ENCODE measurements around the gene TGFBR3. TPM values are rescaled to one million over a fixed set of nuclear protein-coding genes. Genes with fewer than 3 reads are reported as not detected.

The TGFBR3 gene
- polyA plus RNA-seq, 5 donors, result 29.0 to 53.2 (median 48.1) TPM

DNA sequence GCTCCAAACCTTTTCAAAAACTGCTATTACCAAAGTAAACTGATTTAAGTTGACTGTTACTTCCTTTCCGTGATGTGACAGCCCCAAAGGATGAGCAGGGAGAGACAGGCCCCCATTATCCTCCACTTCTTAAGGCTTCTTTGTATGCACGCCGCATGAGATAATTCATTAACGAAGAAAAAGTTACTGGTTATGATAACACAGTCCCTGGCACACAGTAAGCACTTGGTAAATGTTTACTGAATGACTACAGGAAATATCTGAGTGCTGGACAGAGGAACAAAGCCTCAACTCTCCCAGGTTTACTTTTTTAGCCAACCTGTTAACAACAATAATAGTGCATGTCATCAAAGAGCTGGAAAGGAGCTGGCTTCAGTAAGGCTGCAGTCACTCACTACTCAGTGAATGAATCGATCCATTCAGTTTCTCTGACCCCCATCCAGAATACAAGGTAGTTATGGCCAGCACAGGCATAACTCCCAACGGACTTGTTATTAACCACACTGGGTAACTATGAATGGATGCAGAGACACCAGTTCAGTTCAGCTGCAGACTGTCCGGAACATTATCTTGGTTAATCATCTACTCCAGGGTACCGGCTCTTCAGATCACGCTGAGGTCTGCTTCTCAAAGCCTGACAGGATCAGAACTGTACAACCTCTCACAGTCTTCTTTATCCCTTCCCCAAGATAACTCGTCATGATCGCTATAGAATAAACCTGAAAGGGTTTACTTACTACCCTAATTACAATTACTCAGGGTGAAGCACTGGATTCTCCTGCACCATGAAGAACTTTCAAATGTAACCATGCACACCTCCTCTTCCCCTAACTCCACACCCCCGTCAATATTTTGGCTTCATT lies 58.3 kb downstream of the TGFBR3 start:
- DNase-seq, result no peak

DNA sequence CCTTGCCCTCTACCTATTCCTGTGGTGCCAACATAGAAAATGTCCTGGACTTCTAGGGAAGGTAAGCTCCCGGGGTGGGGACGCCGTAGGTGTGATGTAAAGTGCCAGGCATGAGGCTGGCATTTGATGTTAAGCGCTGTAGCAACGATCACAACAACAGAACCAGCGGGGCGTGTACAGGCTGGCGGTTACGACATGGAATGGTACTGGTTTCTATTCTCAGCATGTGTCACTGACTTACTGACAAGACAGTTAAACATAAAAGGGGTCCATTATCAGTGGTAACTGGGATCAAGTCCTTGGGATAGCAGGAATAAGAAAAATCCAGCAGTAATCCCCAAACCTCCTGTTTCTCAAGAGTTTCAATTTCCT lies 58.9 kb downstream of the TGFBR3 start:
- DNase-seq, result no peak

DNA sequence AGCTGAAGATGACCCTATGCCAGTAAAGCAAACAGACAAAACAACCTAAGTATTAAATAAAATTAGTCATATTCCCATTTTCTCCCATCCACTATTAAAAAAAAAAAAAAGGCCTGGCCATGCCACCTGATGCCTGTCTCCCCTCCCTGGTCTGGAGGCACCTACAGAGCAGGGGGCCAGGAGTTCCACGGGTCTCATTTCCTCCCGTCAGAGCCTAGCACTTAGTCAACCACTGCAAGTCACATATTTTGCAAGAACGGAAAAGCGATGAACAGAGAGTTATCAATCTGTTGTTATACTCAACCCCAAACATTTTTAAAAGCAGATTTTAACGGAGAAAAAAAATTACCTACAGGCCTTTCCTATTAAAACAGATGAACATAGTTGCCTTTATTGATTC lies 59.3 kb downstream of the TGFBR3 start:
- no peak for DNase-seq

DNA sequence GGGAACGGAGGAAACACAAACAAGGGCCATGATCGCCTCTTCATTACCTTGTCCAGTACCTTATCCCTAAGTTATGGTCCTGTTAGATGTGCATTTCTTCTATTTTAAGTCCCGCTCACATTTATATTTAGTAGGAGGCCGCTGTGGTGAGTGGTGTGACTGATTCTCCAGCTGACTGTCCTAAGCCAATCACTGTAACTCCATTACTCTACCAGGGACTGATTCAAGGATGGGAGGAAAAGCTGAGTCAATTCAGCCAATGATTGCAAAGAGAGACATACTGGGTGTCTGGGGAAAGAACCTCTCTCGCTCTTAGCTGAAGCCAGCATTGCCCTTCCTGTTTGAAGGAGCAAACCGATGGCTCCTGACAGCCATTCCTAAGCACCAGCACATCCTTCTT lies 59.7 kb downstream of the TGFBR3 start:
- no peak for DNase-seq

DNA sequence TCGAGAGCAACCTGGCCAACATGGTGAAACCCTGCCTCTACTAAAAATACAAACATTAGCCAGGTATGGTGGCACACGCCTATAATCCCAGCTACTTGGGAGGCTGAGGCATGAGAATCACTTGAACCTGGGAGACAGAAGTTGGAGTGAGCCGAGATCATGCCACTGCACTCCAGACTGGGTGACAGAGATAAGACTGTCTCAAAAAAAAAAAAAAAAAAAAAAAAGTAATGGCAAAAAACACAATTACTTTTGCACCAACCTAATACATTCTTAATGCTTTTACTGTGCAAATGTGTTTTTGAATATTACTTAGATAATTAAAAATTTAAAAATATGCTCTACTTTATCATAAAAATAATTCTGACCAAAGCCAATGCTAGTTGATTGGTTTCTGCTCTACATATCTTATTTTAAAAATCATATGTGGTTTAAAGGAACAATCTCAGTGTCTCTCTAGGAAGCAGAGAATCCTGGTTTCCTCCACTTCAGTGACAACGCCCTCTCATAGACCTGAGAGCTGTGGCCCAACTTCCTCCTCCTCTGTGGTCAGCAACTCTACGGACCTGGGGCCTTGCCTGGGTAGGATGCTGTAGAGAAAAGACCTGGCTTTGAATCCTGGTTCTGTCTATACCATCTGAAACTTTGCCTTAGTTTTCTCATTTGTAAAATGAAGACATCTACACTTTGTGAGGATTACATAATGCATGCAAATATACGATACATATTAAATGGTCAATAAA lies 64.7 kb downstream of the TGFBR3 start:
- no peak for DNase-seq

DNA sequence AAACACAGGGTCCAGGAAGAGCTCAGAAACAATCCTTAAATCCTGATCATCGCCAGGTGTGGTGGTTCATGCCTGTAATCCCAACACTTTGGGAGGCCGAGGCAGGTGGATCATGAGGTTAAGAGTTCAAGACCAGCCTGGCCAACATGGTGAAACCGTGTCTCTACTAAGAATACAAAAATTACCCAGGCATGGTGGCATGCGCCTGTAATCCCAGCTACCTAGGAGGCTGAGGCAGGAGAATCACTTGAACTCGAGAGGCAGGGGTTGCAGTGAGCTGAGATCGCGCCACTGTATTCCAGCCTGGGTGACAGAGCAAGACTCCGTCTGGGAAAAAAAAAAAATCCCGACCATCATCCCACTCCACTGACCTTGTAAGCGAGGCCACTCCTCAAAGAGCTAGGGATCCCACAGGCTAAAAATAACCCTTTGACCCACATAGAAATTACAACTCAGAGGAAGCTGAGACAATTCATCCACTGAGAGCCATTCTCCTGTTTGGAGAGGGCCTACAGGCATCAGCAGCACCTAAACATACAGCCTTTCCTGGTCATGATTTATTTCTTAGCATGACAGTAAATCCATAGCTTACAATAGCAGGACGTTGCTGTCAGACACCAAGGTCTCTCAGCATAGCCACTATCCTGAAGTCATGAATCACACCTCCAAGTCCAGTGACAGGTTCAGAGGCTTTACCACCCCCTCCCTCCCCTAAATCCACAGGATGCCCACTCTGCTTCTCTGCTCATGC lies 66.7 kb downstream of the TGFBR3 start:
- DNase-seq, result no peak

DNA sequence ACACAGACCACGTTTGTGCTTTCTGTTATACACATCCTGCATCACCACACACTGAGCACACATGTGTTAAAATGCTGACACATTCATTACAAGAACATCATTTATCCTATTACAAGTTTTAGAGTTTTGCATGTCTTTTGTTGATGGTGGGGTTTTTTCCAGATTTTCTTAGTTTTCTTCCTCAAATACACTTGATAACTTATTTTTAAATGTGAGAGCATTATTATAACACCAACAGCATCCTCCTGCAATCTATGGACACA lies 67.3 kb downstream of the TGFBR3 start:
- no peak for DNase-seq

DNA sequence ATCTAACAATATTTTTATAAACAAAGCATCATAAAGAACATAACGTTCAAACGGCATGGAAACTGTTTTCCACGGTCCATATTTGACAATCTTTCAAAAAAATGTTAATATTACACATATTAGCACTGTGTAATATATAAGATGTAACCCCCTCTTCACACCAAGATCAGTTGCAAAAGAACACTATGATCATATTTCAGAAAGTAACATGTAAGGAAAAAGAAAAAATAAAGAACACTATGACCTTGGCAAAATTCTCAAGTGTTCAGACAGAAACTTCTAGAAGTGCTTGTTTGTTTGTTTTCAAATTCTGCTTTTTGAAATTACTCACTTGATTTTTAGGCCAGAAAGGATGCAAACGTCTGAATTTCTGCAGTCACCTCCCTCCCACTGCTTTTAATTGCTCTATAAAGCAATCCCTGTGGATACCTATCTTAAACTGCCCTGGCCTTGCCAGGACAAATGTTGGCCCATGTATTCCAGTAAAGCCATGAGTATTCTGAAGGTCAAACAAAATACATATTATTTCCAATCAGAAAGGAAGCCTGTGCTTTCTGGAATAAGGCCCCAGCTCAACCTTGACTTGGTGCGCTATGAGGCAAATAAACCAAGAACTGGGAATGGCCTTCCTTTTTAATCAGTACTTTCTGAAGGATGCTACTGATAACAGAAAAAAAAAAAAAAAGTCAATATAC lies 68.6 kb downstream of the TGFBR3 start:
- DNase-seq, result no peak

DNA sequence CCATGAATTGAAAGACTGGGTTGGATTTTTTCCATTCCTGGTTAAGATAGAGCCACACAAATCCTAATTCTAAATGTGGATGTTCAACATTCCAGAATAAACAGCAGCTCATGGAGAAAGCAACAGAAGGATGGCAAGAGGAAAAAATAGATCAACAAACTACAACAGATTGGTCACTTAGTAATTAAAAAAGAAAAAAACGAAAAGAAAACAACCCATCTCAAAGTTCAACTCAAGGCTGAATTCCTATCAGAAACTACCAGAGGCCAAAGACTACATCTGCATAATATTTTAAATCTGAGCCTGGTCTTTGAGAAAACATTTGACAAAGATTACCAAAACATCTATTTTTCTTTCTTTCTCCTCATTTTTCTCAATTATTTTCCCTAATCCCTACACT lies 69.9 kb downstream of the TGFBR3 start:
- DNase-seq, result no peak

DNA sequence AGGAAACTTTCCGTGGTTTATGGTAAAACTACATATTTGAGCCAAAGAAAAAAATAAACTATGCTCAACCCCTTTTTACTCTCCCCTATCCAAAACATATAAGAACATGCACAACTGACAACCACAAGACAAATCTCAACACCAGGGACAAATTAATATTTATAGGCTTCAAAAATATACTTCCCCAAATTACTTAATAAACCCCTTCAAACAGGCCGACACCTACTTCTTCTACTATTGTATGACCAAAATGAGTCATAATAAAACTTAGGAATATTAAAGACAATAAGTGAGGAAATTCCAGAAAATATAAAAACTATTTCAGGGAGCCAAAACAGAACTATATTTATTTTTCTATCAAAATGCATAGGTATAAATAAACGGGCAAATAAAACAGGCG lies 71.5 kb downstream of the TGFBR3 start:
- no peak for DNase-seq

DNA sequence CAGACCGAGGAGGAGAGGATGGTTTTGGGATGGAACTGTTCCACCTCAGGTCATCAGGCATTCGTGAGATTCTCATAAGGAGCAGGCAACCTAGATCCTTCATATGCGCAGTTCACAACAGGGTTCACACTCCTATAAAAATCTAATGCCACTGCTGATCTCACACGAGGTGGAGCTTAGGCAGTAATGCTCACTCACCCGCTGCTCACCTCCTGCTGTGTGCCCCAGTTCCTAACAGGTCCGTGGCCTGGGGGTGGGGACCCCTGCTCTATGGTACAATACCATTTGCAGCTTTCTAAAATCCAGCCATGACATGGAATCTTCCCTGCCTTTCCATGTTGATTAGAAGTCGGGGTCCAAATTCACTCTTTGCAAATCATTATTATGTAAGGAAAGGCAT lies 72.1 kb downstream of the TGFBR3 start:
- no peak for DNase-seq

DNA sequence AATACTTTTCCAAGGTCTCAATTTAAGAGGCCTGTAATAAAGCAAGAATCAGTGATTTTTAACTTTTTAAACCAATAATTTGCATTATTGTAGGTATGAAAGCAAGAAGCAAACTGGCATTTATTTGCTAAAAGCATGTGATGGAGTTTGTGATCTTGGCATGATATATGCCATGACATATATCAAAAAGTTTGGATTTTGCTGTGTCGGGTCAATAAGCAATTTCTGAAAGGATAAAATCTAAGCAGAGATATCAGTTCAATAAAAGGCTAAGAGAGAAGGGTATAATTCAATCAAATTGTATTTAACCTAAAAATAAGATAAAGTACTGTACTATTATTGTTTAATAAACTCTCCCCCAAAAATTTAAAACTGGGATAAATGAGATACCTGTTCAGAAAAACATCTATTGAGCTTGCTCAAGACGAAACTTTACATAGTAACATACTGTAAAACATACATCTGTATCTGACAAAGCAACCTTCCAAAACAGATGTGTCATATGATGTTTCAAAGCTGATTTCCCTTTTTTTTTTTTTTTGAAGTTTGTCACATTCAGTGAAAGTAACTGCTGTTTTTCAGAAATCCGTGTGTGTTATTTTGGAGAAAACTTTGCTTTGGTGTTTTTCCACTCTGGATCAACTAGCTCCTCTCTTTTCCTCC lies 74.5 kb downstream of the TGFBR3 start:
- no peak for DNase-seq

DNA sequence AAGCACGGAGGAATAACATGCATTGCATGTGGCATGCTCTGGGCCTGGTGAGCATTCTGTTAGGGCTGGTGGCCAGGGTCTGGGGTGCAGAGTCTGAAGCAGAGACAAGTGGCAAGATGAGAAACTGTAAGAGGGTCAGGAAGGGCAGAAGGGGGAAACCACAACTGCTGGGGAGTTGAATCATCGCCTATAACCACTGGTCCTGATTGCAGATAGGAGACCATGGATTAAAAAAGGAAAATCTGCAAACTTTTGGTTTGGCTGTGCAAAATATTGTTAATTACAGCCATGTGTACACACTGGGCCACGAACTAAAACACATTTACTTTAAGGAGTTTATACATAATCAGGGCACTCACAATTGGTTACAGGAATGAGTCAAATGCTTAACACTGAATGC lies 76.6 kb downstream of the TGFBR3 start:
- DNase-seq, result no peak

DNA sequence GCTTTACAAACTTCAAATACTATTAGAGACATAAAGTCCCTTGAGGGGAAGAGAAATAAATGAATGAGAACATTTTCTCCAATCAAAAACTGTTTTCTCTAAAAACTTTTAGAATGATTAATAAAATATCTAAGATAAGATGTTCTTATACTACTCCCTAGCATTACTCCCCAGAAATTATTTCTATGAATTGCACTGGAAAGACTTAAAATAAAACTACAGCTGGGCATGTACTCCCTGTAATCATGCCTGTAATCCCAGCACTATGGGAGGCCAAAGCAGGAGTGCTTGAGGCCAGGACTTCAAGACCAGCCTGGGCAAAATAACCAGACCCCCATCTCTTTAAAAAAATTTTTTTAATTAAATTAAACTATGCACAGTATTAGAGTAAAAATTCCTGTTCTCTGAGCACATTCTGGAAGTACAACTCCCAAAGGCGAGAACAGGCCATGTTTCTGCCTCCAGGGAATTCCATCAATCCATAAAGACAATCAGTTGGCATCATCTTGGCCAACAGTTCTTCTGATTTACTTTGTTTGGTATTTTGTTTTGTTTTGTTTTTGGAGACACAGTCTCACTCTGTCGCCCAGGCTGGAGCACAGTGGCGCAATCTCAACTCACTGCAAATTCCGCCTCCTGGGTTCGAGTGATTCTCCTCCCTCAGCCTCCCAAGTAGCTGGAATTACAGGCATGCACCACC lies 77.9 kb downstream of the TGFBR3 start:
- DNase-seq, result no peak

DNA sequence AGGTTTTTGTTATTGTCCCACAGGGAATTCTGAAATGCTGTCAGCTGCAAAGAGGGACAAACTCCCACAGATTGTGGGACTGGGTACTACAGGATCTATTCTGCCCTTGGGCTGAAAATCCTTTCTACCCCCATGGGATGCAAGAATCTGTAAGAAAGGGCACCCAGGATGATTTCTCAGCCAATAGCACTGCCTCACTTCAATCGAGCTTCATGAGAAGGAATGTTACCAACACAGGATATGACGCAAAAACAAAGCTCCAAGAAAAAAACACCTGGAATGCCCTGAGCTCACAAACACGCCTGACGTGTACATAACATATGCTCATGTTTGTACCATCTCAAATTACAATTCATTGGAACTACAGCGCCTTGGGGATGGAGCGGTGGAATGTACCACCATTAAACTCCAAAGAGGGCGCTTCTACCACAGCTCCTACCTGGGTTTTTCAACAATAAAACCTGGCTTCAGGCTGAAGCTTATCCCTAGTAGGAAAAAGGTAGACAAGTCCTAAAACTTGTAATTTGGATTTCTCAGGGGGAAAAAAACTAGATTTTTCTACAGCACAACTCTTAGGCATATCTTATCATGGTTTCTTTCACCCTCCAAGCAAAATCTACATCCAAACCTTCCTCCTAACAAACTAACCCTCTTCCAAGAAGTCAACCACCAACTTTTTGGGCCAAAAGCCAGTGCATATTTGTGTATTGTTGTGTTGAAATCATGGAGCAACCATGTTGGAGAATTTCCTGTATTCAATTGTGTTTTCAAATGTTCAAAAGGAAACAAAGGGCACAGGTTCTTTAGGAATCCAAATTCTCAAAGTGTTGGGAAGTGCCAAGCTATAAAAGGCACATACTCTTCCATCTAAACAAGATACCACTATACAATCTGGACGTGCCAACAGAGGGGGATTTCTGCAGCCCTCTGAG lies 78.9 kb downstream of the TGFBR3 start:
- DNase-seq, result no peak

DNA sequence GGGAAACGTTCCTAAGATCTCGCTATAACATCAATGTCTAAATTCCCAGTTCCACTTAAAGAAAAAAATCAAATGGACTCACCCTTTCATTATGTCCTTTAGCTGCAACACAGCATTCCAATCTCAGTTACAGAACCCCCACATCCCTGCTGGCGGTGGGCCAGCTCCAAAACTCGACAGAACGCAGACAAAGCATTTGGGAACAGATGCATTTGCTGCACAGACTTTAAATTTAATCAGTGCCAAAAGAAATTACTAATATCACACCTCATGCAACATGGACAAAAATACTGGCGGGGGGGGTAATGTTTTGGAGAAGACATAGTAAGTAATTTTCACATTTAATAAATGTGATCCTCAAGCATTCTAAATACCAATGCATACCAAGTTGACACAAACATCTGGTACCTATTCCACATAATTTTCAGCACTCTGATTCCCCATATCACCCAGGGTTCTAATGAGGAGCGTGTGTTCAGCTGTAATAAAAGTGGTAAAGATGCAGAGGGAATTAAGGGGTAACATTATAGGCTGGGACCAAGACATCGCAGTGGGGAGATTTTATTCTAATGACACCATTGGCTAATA lies 79.7 kb downstream of the TGFBR3 start:
- no peak for DNase-seq

DNA sequence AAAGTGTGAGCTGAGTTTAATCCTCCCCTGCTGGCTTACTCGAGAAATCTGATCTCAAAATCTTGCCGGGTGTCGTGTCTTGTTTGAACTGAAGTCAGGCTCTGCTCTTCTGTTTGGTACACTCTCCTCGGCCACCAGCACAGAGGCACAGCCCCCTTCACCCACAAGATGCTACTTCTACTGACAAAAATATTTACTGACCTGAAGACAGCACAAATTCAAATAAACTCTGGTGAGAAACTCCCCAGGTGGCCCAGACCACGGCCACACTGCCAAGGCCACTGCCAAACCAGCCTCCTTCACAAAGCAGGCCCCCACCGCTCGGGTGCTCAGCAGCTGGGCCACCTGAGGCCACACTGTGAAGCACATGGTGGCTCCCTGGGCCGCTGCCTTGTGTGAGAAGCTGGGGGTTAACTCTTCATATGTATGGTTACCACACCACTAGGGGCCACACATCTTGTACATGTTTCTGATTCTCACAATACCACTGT lies 80.6 kb downstream of the TGFBR3 start:
- DNase-seq, result no peak

DNA sequence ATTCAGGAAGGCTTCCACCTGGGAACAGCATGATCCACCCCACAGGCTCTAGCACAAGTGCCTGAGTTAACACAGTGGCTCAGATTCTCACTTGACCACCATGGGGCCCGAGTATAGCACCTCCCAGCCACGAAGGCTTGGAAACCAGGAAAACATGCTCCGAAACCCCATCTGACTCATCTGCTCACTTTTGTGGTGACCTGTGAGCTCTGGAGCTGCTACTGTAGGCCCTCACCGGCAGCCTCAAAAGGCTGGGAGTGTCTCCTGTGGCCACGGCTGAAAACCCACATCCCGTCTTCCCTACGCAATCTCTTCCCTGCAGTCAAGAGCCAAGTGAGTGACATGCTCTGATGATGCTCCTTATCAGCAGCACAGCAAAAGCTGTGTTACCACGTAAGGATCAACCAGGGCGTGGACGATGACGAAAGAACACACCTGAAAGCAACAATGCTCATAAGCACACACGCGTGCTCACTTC lies 81.4 kb downstream of the TGFBR3 start:
- no peak for DNase-seq

DNA sequence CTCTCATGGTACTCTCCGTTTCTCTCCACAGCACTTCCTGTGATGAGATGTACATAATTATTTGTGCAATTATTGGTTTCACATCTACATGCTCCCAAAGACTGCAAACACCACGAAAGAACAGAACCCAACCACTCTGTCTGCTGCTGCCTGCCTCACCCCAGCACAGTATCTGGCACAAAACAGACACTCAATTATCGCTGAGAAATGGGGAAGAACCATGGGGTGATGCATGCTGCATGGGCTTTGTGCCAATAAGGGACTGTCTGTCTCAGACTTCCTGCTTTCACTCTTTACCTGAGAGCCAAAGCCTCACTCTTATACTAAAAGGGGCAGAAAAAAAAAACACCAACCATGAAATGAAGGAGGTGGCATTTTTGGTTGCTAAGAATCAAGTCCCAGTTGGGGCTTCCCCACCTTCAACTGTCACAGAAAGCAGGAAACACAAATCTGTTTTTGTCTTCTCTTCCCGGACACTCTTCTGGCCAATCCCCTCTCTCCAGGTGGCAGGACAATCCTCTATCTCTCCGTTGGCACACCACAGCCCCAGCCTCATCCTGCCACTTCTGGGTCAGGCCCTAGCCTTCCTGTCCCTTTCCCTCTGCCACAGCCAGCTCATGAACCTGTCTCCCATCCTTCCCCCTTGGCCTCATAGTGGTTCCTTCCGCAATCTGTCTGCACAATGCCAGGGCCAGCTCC lies 82.0 kb downstream of the TGFBR3 start:
- DNase-seq, result no peak
